Measurements from ENCODE around the gene SOCS1.

- no peak for TF ChIP-seq CTCF (IDR thresholded peaks at IDR 0.05; ENCODE audit: low read depth, low read length, missing input control)
- TF ChIP-seq HNF4G (IDR thresholded peaks at IDR 0.05): no peak
- no peak for TF ChIP-seq REST (IDR thresholded peaks at IDR 0.05)
- TF ChIP-seq MAX (IDR thresholded peaks at IDR 0.05): no peak
Measured at GRCh38 chr16:11239644-11240632, 16.1 kb downstream of the SOCS1 start.

Measured in liver (tissue), 3 donors.